ENCODE results near the gene BHMT. TPM values are rescaled to one million over a fixed set of nuclear protein-coding genes. Genes with fewer than 3 reads are reported as not detected.
A peak's percentile ranks its signal among the peaks of the same experiment; 100 is the strongest.

BHMT gene
- total and polyA plus RNA-seq, 2 experiments from 2014 or later, result 2.6 to 4.2 TPM

GRCh38 chr5:79069488-79070349 lies 41.9 kb upstream of the BHMT start, which contains the start of the genes BHMT2 and DMGDH (continued):
- TF ChIP-seq CTCF (conservative IDR thresholded peaks at IDR 0.05; ENCODE audit: low read depth in 2 of 2) (no peak), REST (IDR thresholded peaks at IDR 0.05; ENCODE audit: unreplicated experiment) (no peak), POLR2AphosphoS5 (IDR thresholded peaks at IDR 0.05; ENCODE audit: low read depth) (no peak)

GRCh38 chr5:79070350-79070667 lies 41.3 kb upstream of the BHMT start:
- Histone ChIP-seq H3K79me2 (replicated peaks; ENCODE audit: insufficient read depth) (no peaks in the 10 kb centered on the region), H3K27ac (ENCODE audit: low read depth) (no peak overlapping the region), H2AFZ (peak overlapping the region; percentile 90), H3K27me3 (ENCODE audit: insufficient read depth) (0 out of 2 replicates have a peak, but pooled peaks cover 6% of the 10 kb centered on the region), H3K4me3 (no peak overlapping the region), H3F3A (replicated peaks; ENCODE audit: low read depth) (no peaks in the 10 kb centered on the region), H3K9me2 (ENCODE audit: insufficient read depth) (no peaks in the 10 kb centered on the region), H3K36me3 (ENCODE audit: insufficient read depth) (no peaks in the 10 kb centered on the region), H3K4me1 (ENCODE audit: insufficient read depth) (no peaks in the 10 kb centered on the region), H3K4me2 (peak overlapping the region; percentile 70; the same call in 1 of the 2 replicates), H4K20me1 (replicated peaks; ENCODE audit: insufficient read depth) (no peaks in the 10 kb centered on the region)
- TF ChIP-seq EZH2phosphoT487 (IDR thresholded peaks at IDR 0.05; ENCODE audit: unreplicated experiment), result no peak
- TF ChIP-seq JUNB (IDR thresholded peaks at IDR 0.05; ENCODE audit: unreplicated experiment), result no peak
- TF ChIP-seq STAT1 (IDR thresholded peaks at IDR 0.05; ENCODE audit: unreplicated experiment), result no peak
- TF ChIP-seq EZH2 (IDR thresholded peaks at IDR 0.05; ENCODE audit: low read depth, unreplicated experiment), result no peak
- no peak for TF ChIP-seq REST (IDR thresholded peaks at IDR 0.05; ENCODE audit: unreplicated experiment)
- TF ChIP-seq CTCF (conservative IDR thresholded peaks at IDR 0.05; ENCODE audit: low read depth in 2 of 2), result no peak
- no peak for TF ChIP-seq ZNF331 (CRISPR knock-in tag; IDR thresholded peaks at IDR 0.05; ENCODE audit: low read depth)
- TF ChIP-seq ETS1 (IDR thresholded peaks at IDR 0.05), result no peak
- TF ChIP-seq NANOG (IDR thresholded peaks at IDR 0.05; ENCODE audit: borderline replicate concordance), result no peak
- TF ChIP-seq ZNF114 (CRISPR knock-in tag; IDR thresholded peaks at IDR 0.05), result no peak
- no peak for TF ChIP-seq POLR2AphosphoS5 (IDR thresholded peaks at IDR 0.05; ENCODE audit: low read depth)
- ATAC-seq, result no peak
- Mint-ChIP-seq H3K4me1 (peaks cover 5% of the 10 kb centered on the region; the same call in 1 of the 3 replicates), H3K27ac (peak overlapping the region; percentile 74), H3K27me3 (ENCODE audit: insufficient read depth, low read depth, poor library complexity) (peaks cover 3% of the 10 kb centered on the region), H3K9me3 (peaks cover 5% of the 10 kb centered on the region; the same call in 1 of the 3 replicates), H3K4me3 (no peak overlapping the region), H3K36me3 (ENCODE audit: low read depth) (no peaks in the 10 kb centered on the region)
- no peak for DNase-seq (ENCODE audit: low spot score)

Data from GM23338 (cell line).